ENCODE results near the gene CHST3.
"Not testable (repeated sequence)": the region's sequence is repeated elsewhere in the genome, so short reads cannot be mapped to it uniquely, and the experiment has no call there.

The CHST3 gene

DNA sequence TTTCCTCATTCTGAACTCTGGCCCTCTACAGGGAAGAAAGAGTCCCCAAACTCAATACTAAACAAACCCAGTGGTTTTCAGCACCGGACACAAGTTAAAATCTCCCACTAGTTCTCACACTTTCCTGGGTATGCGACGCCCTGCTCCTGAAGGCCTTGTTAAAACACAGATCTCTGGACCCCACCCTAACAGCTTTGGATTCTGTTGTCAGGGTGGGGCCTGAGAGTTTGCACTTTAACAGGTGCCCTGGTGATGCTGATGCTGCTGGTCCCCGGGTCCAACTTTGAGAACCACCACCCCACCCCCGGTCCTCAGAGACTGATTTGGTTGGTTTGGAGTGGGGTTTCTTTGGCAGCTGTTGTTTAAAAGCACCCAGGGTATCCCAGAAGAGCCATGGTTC lies 61.6 kb downstream of the CHST3 start:
- no peak for TF ChIP-seq ZNF274 (IDR thresholded peaks at IDR 0.05; ENCODE audit: low read depth, low read length)
- H3K4me3 ChIP-seq (ENCODE audit: low read length): no peak overlapping the region

DNA sequence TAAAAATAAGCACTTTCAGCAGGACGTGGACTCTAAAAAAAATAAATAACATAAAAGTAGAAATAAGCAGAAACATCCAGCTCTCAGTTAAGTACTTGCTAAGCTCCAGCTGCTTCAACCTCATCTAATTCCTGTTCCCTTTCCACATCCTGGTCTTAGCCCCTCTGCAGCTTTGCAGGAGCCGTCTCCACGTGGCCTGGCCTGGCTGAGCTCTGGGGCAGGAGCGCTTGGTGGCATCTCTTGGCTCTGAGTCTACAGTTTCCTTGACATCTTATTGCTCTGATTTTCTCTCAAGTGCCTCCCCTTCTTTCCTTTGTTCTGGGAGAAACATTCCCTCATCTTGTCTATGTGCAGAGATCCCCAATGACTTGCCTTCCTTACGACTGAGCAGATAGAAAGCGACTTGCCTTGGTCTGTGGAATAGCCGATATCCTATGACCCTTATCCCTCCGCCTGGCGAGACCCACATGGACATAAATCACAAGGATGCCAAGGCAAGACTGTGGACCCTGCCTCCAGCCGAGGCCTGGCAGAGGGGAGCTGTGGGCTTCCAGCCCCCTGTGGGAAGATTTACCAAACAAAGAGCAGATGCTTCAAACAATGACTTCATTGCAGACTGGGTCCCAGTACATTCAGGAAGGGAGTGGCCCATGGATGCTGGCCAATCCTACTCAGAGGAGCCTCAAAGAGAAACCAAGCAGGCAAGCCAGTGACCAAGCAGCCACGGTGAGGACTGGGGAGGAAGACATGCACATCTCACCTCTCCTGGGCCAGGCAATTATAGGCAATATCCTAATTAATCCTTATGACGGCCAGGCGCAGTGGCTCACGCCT lies 62.3 kb downstream of the CHST3 start:
- TF ChIP-seq ZNF274 (IDR thresholded peaks at IDR 0.05; ENCODE audit: low read depth, low read length): no peak

GRCh38 chr10:72027498-72027897 lies 63.3 kb downstream of the CHST3 start:
- H3K4me3 ChIP-seq (ENCODE audit: low read length): no peak overlapping the region
- no peak for TF ChIP-seq ZNF274 (IDR thresholded peaks at IDR 0.05; ENCODE audit: low read depth, low read length)

More for the DNA sequence above, 62.3 kb downstream of the CHST3 start:
- no peak overlapping the region for H3K4me3 ChIP-seq (ENCODE audit: low read length)

- no peak for TF ChIP-seq ZNF274 (IDR thresholded peaks at IDR 0.05; ENCODE audit: low read depth, low read length)
- H3K4me3 ChIP-seq (ENCODE audit: low read length): no peak overlapping the region
Observed at GRCh38 chr10:72029414-72029813, 65.2 kb downstream of the CHST3 start.

DNA sequence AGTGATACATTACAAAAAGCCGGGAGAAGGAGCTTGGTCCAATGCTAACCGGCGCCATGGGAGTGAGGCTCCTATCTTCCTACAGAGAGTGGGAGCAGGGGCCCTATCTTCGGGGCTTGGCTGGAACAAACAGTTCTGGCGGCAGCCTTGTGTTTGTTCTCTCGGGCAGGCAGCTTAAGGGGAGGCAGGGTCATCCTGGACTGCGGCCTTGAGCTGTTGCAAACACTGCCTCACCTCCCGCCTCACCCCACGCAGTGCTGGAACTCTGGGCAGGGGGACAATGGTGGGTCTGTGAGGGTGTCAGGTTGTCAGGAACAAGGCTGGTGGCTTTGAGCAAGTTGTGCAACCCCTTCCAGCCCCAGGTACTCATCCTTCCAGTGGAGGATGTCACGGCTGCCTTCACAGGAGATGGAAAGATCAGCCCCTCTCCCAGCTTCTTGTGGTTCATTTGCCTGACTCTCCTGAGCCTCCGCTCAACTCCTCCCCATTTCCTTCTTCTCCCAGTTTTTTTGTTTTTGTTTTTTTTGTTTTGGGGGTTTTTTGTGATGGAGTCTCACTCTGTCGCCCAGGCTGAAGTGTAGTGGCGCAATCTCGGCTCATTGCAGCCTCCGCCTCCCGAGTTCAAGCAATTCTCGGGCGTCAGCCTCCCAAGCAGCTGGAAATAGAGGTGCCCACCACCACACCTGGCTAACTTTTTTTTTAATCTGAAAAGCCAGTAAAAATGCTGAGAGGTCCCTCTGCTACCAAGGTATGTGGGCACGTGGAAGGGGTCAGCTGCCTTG lies 66.8 kb downstream of the CHST3 start:
- TF ChIP-seq ZNF274 (IDR thresholded peaks at IDR 0.05; ENCODE audit: low read depth, low read length): no peak

GRCh38 chr10:72031706-72032105 lies 67.5 kb downstream of the CHST3 start:
- H3K4me3 ChIP-seq (ENCODE audit: low read length): no peak overlapping the region
- TF ChIP-seq ZNF274 (IDR thresholded peaks at IDR 0.05; ENCODE audit: low read depth, low read length): no peak

More for the DNA sequence above, 66.8 kb downstream of the CHST3 start:
- no peak overlapping the region for H3K4me3 ChIP-seq (ENCODE audit: low read length)

- not testable (repeated sequence) for H3K4me3 ChIP-seq (ENCODE audit: low read length)
Observed at GRCh38 chr10:72032409-72033162, 68.4 kb downstream of the CHST3 start.

- TF ChIP-seq ZNF274 (IDR thresholded peaks at IDR 0.05; ENCODE audit: low read depth, low read length): no peak
- H3K4me3 ChIP-seq (ENCODE audit: low read length): no peak overlapping the region
Observed at GRCh38 chr10:72034040-72034499, 69.9 kb downstream of the CHST3 start.

DNA sequence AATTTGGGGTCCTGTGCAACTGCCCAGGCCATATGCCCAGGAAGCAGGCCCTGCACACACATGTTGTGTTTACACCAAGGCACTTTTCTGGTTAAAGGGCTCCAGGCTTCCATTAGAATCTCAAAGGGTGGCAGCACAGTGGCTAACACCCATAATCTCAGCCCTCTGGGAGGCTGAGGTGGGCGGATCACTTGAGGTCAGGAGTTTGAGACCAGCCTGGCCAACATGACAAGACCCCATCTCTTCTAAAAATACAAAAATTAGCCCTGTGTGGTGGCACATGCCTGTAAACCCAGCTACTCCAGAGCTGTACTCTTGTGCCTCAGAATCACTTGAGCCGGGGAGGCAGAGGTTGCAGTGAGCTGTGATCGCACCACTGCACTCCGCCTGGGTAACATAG lies 70.6 kb downstream of the CHST3 start:
- no peak for TF ChIP-seq ZNF274 (IDR thresholded peaks at IDR 0.05; ENCODE audit: low read depth, low read length)
- no peak overlapping the region for H3K4me3 ChIP-seq (ENCODE audit: low read length)

DNA sequence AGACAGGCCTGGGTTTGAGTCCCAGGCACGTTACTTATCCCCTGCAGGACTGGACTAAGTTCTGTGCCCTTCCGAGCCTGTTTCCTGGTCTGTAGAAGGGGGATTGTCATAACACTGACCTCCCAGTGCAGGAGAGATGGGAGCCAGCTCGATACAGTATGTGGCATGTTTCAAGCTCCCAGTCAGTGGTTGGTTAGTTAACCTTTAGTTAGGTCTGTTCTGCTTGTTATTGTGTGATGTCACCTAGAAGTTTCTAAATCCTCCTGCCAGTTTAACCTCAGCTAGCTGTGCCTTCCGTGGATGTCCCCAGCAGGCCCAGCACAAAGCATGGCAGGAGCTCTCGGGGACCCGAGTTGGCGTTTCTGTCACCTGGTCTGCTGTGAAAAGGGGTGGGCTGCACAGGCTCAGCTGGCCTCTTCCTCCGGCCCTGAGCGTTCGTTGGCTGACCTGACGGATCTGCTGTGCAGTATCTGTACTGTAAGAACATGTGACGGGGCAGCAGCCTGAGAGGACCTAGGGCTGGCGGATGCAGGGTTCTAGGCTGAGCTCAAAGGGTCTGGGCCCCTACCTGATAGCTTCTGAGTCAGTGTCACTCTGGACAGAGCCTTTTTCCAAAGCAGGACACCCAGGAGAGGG lies 71.2 kb downstream of the CHST3 start:
- no peak for TF ChIP-seq ZNF274 (IDR thresholded peaks at IDR 0.05; ENCODE audit: low read depth, low read length)
- H3K4me3 ChIP-seq (ENCODE audit: low read length): no peak overlapping the region

DNA sequence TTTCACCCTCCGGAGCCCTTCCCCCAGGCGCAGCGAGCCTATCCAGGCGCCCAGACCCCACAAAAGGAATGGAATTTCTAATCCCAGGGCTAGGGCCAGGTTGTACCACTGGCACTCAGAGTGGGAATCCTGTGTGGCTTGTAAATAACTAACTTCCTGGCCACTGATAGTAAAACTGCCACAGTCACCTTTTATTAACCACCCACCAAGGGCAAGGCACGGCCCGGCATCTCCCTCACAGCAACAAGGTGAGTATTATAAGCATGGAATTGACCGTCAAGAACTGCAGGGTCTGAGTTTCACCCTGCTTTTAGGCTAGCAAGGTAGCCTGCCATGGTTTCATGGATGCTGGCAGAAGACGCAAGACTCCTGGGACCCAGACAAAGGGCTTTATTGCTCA lies 73.1 kb downstream of the CHST3 start:
- TF ChIP-seq ZNF274 (IDR thresholded peaks at IDR 0.05; ENCODE audit: low read depth, low read length): no peak
- no peak overlapping the region for H3K4me3 ChIP-seq (ENCODE audit: low read length)

DNA sequence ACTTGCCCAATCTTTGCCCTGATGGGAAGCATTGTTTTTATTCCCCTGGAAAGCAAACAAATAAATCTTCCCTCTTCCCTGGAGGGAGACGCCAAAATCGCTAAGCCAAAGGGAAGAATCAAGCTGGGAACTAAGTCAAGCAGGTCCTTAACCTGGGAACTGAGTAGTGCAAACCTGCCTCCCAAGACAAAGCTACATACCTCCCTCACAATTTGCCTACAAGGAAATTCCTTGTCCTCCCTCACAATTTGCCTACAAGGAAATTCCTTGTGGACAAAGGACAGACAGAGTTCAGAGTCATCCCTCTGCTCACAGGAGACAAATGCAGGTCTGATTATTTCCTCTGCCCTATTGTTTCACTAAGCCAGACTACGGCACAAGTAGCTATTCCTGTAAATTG lies 73.6 kb downstream of the CHST3 start:
- no peak overlapping the region for H3K4me3 ChIP-seq (ENCODE audit: low read length)
- TF ChIP-seq ZNF274 (IDR thresholded peaks at IDR 0.05; ENCODE audit: low read depth, low read length): no peak

GRCh38 chr10:72038458-72039001 lies 74.3 kb downstream of the CHST3 start:
- H3K4me3 ChIP-seq (ENCODE audit: low read length): no peak overlapping the region
- no peak for TF ChIP-seq ZNF274 (IDR thresholded peaks at IDR 0.05; ENCODE audit: low read depth, low read length)

- H3K4me3 ChIP-seq (ENCODE audit: low read length): no peak overlapping the region
- TF ChIP-seq ZNF274 (IDR thresholded peaks at IDR 0.05; ENCODE audit: low read depth, low read length): no peak
Observed at GRCh38 chr10:72039377-72039776, 75.2 kb downstream of the CHST3 start.

All from GM08714 (cell line).